Mesendoderm (in vitro differentiated cells): ENCODE data around the gene VTN.

Source experiments
- DNase-seq: peaks from one replicate; pipeline ENCODE4 v3.0.0; 2013
- H2AK5ac ChIP-seq: 2 replicates; pipeline ENCODE4 v1.6.1; 2013; ENCODE audit warnings: low read length, inconsistent platforms
- H2BK120ac ChIP-seq: 2 replicates; pipeline ENCODE4 v1.6.1; 2013; ENCODE audit warnings: low read depth, mild to moderate bottlenecking, low read length, moderate library complexity, mixed read lengths
- H2BK15ac ChIP-seq: replicated peaks from 2 replicates; pipeline ENCODE4 v1.6.1; 2013; ENCODE audit warnings: low read depth, mild to moderate bottlenecking, moderate library complexity
- H2BK5ac ChIP-seq: 2 replicates; pipeline ENCODE4 v1.6.1; 2013; ENCODE audit warnings: low read length, inconsistent platforms
- H3K18ac ChIP-seq: 2 replicates; pipeline ENCODE4 v1.6.1; 2013; ENCODE audit warnings: mild to moderate bottlenecking, low read length, mixed read lengths
- H3K23ac ChIP-seq: one replicate; pipeline ENCODE4 v1.6.1; 2013; ENCODE audit warnings: low read length
- H3K27ac ChIP-seq: 2 replicates; pipeline ENCODE4 v1.5.1; 2013; ENCODE audit warnings: low read depth, mild to moderate bottlenecking, inconsistent platforms, low read length, moderate library complexity
- H3K27me3 ChIP-seq: 2 replicates; pipeline ENCODE4 v1.6.1; 2013; ENCODE audit warnings: low read length, control low read depth, mild to moderate bottlenecking, inconsistent platforms; ENCODE audit not compliant: insufficient read depth, poor library complexity
- H3K36me3 ChIP-seq: 2 replicates; pipeline ENCODE4 v1.6.1; 2013; ENCODE audit warnings: low read length, inconsistent platforms; ENCODE audit not compliant: control insufficient read depth, insufficient read depth
- H3K4ac ChIP-seq: one replicate; pipeline ENCODE4 v1.6.1; 2013; ENCODE audit warnings: low read depth, mild to moderate bottlenecking, low read length, moderate library complexity
- H3K4me1 ChIP-seq: 2 replicates; pipeline ENCODE4 v1.6.1; 2013; ENCODE audit warnings: low read depth, low read length, inconsistent platforms; ENCODE audit not compliant: control insufficient read depth
- H3K4me2 ChIP-seq: 2 replicates; pipeline ENCODE4 v1.6.1; 2013; ENCODE audit warnings: low read length
- H3K4me3 ChIP-seq: 2 replicates; pipeline ENCODE4 v1.5.1; 2013; ENCODE audit warnings: mild to moderate bottlenecking, low read length
- H3K56ac ChIP-seq: one replicate; pipeline ENCODE4 v1.6.1; 2013; ENCODE audit warnings: low read length
- H3K79me1 ChIP-seq: 2 replicates; pipeline ENCODE4 v1.6.1; 2013; ENCODE audit warnings: low read length, inconsistent platforms
- H3K79me2 ChIP-seq: 2 replicates; pipeline ENCODE4 v1.6.1; 2013; ENCODE audit warnings: mild to moderate bottlenecking, low read length; ENCODE audit not compliant: control insufficient read depth, insufficient read depth
- H3K9ac ChIP-seq: 2 replicates; pipeline ENCODE4 v1.6.1; 2013; ENCODE audit warnings: low read length, inconsistent platforms
- H4K5ac ChIP-seq: one replicate; pipeline ENCODE4 v1.6.1; 2013; ENCODE audit warnings: low read length
- H4K8ac ChIP-seq: one replicate; pipeline ENCODE4 v1.6.1; 2013; ENCODE audit warnings: low read depth, mild to moderate bottlenecking, control low read depth, low read length, moderate library complexity
- WGBS: extraction: QIAGEN DNeasy Blood & Tissue Kit; methylation state at CpG from one replicate; pipeline ENCODE4 v1.1.7; 2013; ENCODE audit warnings: low lambda C conversion rate, missing lambda C conversion rate; ENCODE audit not compliant: insufficient coverage; ENCODE audit errors: extremely low coverage; 5-methylcytosine and 5-hydroxymethylcytosine counted together

VTN gene

GRCh38 chr17:28366605-28367004 is 3.5 kb downstream of the VTN start:
- no peak overlapping the region for H3K23ac ChIP-seq
- no CpG with 5 or more reads among the region's 1 CpG for WGBS

GRCh38 chr17:28365487-28365886 is 4.6 kb downstream of the VTN start:
- no peak overlapping the region for H2BK120ac ChIP-seq
- no peak overlapping the region for H3K9ac ChIP-seq
- no peaks in the 10 kb centered on the region for H3K79me2 ChIP-seq
- no peak overlapping the region for H3K4me3 ChIP-seq
- H3K4ac ChIP-seq, result no peak overlapping the region
- H4K8ac ChIP-seq, result no peak overlapping the region
- H3K4me1 ChIP-seq, result peaks cover 2% of the 10 kb centered on the region
- no peak overlapping the region for H4K5ac ChIP-seq
- H3K36me3 ChIP-seq, result no peaks in the 10 kb centered on the region
- no peak overlapping the region for H3K23ac ChIP-seq
- DNase-seq, result no peak
- H3K56ac ChIP-seq, result no peak overlapping the region
- H3K79me1 ChIP-seq, result no peaks in the 10 kb centered on the region
- H3K27ac ChIP-seq, result no peak overlapping the region
- no peak overlapping the region for H3K4me2 ChIP-seq
- no peak overlapping the region for H2BK15ac ChIP-seq
- no peak overlapping the region for H2BK5ac ChIP-seq
- no peaks in the 10 kb centered on the region for H3K27me3 ChIP-seq
- no peak overlapping the region for H3K18ac ChIP-seq
- no peak overlapping the region for H2AK5ac ChIP-seq
- WGBS, result no CpG with 5 or more reads among the region's 3 CpGs

More at GRCh38 chr17:28366605-28367004, 3.5 kb downstream of the VTN start:
- Histone ChIP-seq H3K4ac (no peak overlapping the region), H2BK5ac (no peak overlapping the region), H3K18ac (no peak overlapping the region), H2BK15ac (no peak overlapping the region), H4K8ac (no peak overlapping the region), H2BK120ac (no peak overlapping the region), H4K5ac (no peak overlapping the region), H3K56ac (no peak overlapping the region), H2AK5ac (no peak overlapping the region), H3K4me2 (no peak overlapping the region), H3K79me2 (no peaks in the 10 kb centered on the region), H3K79me1 (no peaks in the 10 kb centered on the region), H3K36me3 (no peaks in the 10 kb centered on the region), H3K27me3 (no peaks in the 10 kb centered on the region), H3K4me1 (peaks cover 2% of the 10 kb centered on the region), H3K9ac (no peak overlapping the region), H3K4me3 (no peak overlapping the region), H3K27ac (no peak overlapping the region)
- peak; percentile 36 for DNase-seq

GRCh38 chr17:28364665-28365363 is 5.3 kb downstream of the VTN start, which contains the start of gene SEBOX:
TSS of gene SEBOX (minus strand) at chr17:28365199. CDS start at chr17:28365151, 48 bp downstream.
- H3K79me2 ChIP-seq, result no peaks in the 10 kb centered on the region
- no peak within 1 kb of the TSS for H2BK15ac ChIP-seq
- DNase-seq, result no peak
- no peak within 1 kb of the TSS for H2AK5ac ChIP-seq
- no peak within 1 kb of the TSS for H3K9ac ChIP-seq
- no peaks in the 10 kb centered on the region for H3K36me3 ChIP-seq
- no peak within 1 kb of the TSS for H3K4me3 ChIP-seq
- H4K8ac ChIP-seq, result no peak within 1 kb of the TSS
- no peaks in the 10 kb centered on the region for H3K27me3 ChIP-seq
- no peak within 1 kb of the TSS for H2BK120ac ChIP-seq
- no peak within 1 kb of the TSS for H4K5ac ChIP-seq
- H3K4me1 ChIP-seq, result no peaks in the 10 kb centered on the region
- WGBS, result no CpG with 5 or more reads among the region's 13 CpGs
- H3K27ac ChIP-seq, result no peak within 1 kb of the TSS
- no peak within 1 kb of the TSS for H3K23ac ChIP-seq
- H3K79me1 ChIP-seq, result no peaks in the 10 kb centered on the region
- H3K4me2 ChIP-seq, result no peak within 1 kb of the TSS
- H2BK5ac ChIP-seq, result no peak within 1 kb of the TSS
- no peak within 1 kb of the TSS for H3K4ac ChIP-seq
- no peak within 1 kb of the TSS for H3K56ac ChIP-seq
- H3K18ac ChIP-seq, result no peak within 1 kb of the TSS

- no peak overlapping the region for H3K23ac ChIP-seq
- no peak overlapping the region for H3K27ac ChIP-seq
- no peak for DNase-seq
- WGBS, result no CpG with 5 or more reads among the region's 8 CpGs
- H2BK120ac ChIP-seq, result no peak overlapping the region
- H4K8ac ChIP-seq, result no peak overlapping the region
- no peaks in the 10 kb centered on the region for H3K27me3 ChIP-seq
- H3K56ac ChIP-seq, result no peak overlapping the region
- peaks cover 2% of the 10 kb centered on the region for H3K36me3 ChIP-seq
- no peak overlapping the region for H4K5ac ChIP-seq
- no peak overlapping the region for H2BK5ac ChIP-seq
- H3K4me1 ChIP-seq, result no peaks in the 10 kb centered on the region
- H3K79me2 ChIP-seq, result no peaks in the 10 kb centered on the region
- no peak overlapping the region for H3K9ac ChIP-seq
- H3K79me1 ChIP-seq, result no peaks in the 10 kb centered on the region
- H3K4me3 ChIP-seq, result no peak overlapping the region
- H2AK5ac ChIP-seq, result no peak overlapping the region
- H3K4me2 ChIP-seq, result no peak overlapping the region
- no peak overlapping the region for H3K18ac ChIP-seq
- H3K4ac ChIP-seq, result no peak overlapping the region
- no peak overlapping the region for H2BK15ac ChIP-seq
Measured at GRCh38 chr17:28363776-28364650, 6.1 kb downstream of the VTN start.

GRCh38 chr17:28363186-28363585 is 6.9 kb downstream of the VTN start:
- Histone ChIP-seq H3K23ac (no peak overlapping the region), H3K4me2 (no peak overlapping the region), H4K5ac (no peak overlapping the region), H2BK5ac (no peak overlapping the region), H4K8ac (no peak overlapping the region), H3K27me3 (no peaks in the 10 kb centered on the region), H3K9ac (no peak overlapping the region), H2BK120ac (no peak overlapping the region), H3K4me3 (no peak overlapping the region), H3K36me3 (peaks cover 2% of the 10 kb centered on the region), H3K27ac (no peak overlapping the region), H3K4ac (no peak overlapping the region), H2BK15ac (no peak overlapping the region), H3K56ac (no peak overlapping the region), H3K79me2 (peaks cover under 1% of the 10 kb centered on the region), H3K4me1 (peaks cover under 1% of the 10 kb centered on the region), H3K79me1 (peaks cover 2% of the 10 kb centered on the region), H3K18ac (no peak overlapping the region), H2AK5ac (no peak overlapping the region)
- WGBS, result no CpG with 5 or more reads among the region's 5 CpGs
- no peak for DNase-seq
